GM19372 (cell line): ENCODE results near the gene GAST.

ENCODE experiments used
- ATAC-seq: cut with Tn5 transposase; IDR thresholded peaks from one replicate; pipeline ENCODE4 v1.9.1; 2021; ENCODE audit warnings: mild to moderate bottlenecking, low read depth, moderate library complexity; ENCODE audit not compliant: unreplicated experiment

GAST gene

DNA sequence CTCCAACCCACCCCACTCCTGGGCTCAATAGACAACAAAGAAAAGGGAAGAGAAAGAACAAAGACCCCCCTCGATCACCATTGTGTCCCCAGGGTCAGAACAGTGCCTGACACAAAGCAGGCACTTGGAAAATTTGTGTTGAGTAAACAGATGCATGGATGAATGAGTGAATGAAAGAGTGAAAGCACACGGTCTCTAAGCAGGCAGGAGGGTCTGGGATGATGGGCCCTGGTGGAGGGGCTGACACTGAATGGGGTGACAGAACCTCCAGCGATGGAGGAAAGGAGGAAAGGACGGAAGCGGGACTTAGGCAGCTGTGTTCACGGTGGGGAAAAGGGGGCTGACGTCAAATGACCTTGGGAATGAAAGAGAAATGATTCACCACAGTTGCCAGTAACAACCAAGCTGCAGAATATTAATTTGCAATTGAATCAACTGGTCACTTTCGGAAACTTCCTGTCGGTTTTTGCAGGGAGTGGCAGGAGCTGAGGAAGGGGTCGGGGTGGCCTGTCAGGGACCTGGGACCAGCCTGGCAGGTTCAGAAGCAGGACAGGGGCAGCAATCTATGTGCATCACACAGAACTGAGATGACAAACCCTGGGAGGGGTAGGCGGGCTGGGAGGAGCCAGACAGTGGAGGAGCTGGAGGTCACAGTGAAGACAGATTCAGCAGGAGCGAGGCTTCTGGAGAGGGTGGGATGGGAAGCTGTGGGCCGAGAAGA lies 6.7 kb upstream of the GAST start:
- ATAC-seq: no peak

DNA sequence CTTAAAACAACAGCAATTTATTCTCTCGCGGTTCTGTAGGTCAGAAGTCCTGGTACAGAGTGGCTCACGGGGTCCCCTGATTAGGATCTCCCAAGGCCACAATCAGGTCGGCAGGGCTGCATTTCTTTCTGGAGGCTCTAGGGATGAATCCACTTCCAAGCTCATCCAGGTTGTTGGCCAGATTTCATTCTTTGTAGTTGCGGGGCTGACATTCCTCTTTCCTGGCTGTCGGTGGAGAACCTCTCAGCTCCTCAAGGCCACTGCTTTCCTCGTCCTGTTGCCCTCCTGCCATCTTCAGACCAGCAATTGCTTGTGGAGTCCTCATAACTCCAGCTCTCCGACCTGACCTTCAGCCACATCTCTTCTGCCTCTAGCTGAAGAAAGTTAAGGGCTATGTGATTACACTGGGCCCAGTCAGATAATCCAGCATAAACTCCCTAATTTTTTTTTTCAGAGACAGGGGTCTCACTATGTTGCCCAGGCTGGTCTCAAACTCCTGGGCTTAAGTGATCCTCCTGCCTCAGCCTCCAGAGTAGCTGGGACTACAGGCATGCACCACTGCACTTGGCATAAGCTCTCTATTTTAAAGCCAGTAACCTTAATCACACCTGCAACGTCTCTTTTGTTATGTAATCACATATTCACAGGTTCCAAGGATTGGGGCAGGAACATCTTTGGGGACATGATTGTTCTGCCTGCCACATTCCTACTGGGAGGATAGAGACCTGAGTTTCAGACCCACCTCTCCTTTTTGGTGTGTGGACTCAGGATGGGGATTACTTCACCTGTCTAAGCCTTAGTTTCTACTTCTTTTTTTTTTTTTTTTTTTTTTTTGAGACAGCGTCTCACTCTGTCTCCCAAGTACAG lies 4.1 kb upstream of the GAST start:
- ATAC-seq: no peak

DNA sequence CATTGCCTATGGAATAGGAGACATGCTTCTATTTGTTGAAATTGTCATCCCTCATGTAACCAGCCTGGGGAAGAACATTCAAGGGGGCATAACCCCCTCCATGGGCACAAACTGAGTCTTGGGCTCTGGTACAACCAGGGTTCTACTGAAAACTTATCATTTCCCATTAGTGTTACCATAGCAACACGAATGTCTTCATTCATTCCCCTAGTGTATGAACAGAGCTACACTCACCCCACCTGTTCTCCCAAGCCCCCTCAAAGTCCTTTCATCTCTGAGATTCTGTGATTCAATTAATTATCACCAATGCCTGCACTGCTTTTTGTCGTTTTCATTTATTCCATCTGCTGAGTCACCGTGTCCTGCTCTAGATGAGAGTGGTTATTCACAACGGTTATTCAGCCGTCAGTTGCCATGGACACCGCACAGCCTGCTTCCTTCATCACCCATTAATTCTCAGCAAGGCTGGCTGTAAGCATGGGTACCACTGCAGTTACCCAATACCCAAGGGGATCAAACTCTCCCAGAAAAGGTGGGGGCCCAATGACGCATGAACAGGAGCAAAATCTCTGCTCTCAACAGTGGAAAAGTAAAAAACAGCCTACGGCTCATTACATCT lies 1.6 kb upstream of the GAST start:
- no peak for ATAC-seq

DNA sequence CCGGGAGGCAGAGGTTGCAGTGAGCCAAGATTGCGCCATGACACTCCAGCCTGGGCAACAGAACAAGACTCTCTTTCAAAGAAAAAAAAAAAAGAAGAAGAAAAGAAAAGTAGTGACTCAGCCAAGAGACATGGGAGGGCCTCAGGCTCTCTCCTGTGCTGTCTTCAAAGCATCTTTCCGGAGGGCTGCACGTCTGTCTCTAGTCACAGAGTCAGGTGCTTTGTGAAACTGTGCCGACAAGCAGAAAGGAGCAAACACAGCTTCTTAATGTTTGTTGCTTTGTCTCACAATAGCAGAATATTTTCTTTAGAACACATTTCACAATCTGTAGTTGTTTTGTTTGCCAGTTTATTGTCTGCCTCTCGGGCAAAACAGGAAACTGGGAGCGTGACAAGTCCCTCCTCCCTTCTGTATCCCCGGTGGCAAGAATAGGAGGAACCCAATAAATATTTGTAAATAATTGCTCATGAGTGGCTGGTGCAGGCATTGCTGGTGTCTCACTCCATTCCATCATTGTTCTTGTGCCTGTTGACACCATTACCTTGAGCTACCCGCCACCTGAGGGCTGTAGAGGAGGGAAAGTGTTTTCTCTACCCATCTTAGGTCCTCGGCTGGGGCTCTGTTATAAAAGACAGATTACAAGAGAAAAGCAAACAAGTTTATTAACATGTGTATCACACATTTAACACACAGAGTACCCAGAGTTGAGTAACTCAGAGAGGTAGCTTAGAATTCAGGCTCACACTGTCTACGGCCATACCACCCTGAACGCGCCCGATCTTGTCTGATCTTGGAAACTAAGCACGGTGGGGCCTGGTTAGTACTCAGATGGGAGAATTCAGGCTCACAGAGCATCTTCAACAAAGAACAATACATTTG lies 5.5 kb downstream of the GAST start:
- no peak for ATAC-seq

DNA sequence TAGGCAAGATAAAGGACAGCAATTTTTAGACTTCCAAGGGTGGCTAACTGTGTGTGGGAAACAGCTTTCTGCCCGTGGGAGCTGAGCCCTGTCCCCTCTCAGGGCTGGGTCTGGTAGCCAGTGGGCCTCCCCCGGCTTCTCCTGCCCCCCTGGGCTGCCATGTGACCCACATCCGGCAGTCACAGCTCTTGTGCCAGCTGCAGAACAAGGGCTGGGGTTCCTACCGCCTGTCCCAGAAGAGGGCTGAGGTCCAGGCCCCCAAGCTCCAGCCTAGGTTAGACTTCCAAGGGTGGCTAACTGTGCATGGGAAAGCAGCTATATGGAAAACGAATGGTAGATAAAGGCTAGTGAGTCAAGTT lies 6.1 kb downstream of the GAST start:
- no peak for ATAC-seq

DNA sequence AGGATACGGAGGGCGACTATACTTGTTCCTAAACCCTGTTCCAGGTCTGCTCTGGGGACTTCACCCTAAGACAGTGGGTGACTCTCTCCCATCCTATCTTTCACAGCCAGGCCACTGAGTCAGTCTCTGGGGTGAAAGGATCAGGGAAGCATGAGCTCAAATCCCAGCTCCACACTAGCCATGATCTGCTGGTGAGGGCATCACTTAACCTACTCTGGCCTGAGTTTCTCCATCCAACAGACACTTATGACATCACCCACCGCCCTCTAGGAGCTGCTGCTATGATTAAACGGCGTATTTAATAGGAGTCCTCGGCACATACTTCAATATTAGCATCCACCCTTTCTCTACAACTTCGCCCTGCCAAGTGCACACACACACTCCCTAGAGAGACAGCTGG lies 10.1 kb downstream of the GAST start:
- no peak for ATAC-seq

DNA sequence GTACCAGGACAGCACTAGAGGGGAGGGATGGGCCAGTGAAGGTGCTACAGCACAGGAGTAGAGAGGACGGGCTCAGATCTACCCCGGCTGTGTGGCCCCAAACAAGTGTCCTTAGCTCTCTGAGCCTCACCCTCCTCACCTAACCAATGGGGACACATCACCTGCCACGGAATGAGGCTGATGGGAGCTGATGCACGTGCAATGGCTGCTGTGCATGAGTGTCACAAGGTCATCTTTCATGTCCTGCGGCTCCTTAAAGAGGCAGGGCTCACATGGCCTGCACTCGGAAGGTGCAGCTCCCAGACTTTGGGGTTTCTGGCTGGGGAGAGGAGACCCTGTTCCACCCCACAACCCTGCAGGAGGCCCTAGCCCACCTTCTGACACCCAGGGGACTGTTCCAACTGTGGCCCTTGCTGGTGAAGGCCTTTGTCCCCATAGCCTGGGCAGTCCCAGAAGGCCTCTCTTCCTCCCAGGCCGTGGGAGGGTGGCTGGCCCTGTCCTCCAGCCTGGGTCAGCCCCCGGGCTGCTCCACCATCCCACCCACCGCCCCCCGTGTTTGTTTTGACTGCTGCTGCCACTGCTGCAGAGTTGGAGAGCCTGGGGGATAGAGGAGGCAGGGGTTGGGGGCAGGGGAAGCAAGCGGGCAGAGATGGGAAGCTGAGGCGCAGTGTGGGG lies 11.8 kb downstream of the GAST start:
- no peak for ATAC-seq

DNA sequence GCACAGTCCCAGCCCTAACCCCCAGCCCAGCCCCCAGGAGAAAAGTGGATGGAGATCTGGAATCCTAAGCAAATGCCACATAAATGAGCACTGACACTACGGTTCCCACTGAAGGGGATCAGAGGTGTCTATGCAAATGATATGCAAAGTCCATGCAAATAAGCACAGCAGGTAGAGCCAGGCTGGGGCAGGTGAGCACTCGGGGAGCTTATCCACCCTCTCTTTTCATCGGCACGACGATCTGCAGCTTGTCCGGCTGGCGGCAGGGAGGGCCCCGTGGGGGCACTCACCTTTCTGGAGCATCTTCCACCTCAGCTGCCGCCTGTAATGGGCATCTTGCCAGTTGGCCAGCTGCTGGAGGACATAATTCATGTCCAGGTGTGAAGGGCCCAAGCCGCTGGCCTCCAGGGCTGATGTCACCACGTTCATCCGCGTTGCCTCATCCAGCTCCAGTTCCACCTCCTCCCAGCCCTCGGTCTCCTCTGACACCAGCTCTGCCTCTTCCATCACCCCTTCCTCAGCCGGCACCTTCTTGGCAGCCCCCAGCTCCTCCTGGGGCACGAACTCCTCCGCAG lies 12.4 kb downstream of the GAST start:
- no peak for ATAC-seq

DNA sequence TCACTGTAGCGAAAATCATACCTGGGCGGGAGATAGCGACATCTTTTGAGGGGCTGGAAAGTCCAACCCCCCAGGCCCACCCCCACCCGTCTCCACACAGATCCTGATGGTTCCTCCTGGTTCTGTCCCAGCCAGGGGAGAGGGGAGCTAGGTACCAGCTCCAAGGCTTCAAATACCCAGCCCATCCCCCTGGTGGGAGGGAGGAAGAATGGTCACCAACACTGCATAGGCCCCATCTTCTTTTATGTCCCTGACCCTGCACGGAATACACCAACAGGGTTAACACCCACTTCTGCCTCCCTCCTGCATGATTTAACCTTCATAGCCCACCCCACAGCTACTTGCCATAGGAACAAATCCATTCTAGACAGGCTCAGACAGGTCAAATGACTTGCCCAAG lies 13.0 kb downstream of the GAST start:
- no peak for ATAC-seq

DNA sequence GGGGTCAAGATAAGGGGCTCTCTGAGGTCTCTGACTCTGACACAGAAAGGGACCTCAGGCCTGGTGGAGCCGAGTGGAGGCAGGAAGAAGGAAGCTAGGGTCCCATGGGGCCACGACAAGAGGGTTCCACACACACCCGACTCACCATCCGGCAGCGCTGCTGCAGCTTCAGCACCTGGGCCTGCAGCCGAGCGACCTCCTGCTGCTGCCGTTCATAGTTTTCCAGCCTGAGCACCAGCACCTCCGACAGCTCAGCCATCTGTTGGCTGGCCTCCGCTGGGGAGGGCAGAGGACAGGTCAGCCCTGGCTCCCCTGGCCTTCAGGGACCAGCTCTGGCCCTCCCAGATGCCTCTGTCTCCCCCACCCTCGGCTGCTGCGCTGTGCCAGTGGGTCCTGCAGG lies 15.9 kb downstream of the GAST start:
- no peak for ATAC-seq

DNA sequence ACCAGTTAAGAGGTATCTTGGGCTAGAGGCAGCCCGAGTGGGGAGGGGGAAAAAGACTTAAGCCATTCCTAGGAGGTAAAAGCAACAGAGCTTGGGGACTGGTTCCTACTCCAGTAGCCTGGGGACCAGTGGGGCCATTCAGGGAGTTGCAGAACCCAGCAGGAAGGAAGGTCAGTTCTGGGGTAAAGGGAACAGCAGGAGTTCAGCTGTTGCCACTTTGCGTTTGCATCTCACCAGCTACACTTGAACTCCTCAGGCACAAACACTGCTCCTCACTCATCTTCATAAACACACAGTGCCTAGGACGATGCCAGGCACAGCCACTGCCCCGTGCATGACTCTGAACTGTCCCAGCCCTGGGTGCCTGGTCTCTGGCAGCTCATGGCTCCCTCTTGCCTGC lies 18.3 kb downstream of the GAST start:
- no peak for ATAC-seq

DNA sequence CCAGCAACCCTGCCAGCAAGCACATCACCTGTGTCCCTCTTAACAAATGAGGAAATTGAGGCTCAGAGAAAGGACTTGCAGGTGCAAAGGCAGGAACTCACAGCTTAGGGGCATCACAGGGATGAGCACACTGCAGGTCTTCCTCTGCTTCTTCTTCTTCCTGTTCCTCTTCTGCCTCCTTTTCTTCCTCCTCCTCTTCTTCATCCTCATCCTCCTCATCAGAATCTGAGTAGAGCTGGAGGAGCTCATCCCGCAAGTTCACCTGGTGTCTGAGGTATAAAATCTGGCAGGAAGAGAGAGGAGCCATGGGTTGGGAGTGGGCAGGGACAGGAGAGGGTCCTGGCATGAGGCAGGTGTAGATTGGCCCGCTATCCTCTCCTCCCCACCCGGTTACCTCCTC lies 19.7 kb downstream of the GAST start:
- no peak for ATAC-seq

DNA sequence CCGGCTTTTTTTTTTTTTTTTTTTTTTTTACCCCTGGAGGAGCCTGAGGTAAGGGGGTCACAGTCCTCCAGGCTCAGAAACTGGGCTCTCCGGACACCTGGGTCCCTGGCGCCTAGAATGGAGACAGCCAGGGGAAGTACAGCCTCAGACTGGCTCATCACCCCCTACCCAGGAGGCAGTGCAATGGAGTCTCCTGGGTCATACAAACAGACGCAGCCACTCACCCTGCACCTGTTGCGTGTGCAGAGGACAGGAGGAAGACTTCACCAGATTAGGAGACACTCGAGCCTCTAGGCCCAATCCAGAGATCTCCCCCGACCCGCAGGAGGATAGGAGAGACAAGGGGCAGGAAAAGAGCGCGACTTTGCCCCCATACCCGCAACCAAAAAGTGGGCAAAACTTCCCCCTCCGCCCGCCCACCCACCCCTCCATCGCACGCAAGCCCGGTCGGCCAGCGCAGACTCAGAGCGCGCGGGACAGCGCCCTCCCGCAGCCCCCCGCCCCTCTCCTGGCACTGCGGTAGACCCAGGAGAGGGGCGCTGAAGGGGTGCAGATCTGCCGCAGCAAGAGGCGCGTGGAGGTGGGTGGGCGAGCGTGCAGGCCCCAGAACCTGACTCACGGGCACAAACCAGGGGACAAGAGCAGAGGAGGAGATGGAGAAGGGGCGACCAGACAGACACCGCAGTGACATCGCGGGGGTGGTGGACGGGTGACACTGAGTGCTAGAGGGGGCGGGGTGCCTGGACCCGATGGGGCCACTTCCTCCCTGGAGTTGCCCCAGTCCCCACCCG lies 21.4 kb downstream of the GAST start:
- ATAC-seq: no peak

DNA sequence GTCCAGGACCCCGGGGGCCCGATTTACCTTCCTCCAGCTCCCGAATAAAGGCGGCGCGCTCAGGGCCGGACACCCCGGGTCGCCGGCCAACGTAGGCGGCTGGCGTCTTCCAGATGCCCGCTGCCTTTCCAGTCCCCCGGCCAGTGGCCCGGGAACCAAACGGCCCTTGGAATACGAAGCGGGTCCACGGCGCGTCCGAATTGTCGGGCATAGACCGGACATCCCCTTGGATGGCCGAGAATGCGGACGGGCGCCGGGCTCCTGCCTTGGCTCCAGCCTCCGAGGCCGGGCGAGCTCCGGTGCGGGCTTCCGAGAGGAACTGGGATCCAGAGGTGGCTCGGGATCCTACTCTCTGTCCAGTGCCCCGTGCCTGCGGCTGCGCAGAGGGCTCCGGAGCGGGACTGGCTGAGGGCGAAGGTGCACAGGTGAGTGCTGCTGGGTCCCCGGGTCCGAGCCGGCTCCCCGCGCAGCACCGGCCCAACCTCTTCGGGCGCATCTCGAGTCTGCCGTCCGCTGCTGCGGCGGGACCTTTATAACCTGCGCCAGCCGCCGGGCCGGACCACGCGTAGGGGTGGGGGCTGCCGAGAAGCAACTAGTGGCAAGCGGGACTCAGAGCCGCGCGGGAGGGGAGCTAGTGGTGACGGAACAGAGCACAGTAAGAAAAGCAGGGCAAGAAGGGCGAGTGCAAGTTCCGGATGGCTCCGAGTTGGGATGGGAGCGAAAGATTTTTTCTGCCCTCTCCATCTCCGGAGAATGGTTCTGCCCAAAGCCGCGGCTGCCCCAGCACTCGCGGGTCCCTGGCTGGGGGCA lies 22.2 kb downstream of the GAST start, which contains the start of gene HAP1:
Gene HAP1 (minus strand): TSS at position 505 of the 810 bp plus-strand sequence. CDS start 9 bp downstream, at position 496.
- ATAC-seq: no peak

DNA sequence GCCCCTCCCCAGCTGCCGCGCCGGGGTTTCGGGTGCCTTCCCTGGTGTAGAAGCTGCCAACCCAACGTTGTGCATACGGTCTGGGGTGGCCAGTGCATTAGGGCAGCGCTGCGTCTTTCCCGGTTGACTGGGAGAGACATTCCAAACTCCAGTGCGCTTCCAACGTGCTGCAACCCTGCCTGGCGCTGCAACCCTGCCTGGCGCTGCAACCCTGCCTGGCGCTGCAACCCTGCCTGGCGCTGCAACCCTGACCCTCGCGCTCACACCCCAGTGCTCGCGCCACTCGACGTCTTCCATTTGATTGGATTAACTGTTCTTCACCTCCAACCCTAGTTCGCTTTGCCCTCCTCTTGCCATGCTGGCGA lies 22.8 kb downstream of the GAST start:
- no peak for ATAC-seq

DNA sequence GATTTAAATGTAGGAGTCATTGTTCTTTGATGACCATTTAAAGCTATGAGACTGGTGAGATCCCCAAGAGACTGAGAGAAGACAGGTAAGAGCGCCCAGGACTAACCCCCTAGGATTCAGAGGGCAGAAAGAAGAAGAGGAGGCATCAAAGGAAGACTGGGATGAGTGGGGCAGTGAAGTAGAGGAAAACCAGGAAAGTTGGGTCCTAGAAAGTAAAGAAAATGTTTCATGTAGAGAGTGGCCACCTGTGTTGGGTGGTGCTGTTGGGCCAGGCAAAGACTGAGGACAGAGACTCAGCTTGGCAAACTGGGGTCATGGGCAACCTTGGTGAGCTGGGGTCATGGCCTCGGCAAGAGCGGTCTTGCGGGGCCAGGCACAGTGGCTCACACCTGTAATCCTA lies 23.6 kb downstream of the GAST start:
- ATAC-seq: no peak

DNA sequence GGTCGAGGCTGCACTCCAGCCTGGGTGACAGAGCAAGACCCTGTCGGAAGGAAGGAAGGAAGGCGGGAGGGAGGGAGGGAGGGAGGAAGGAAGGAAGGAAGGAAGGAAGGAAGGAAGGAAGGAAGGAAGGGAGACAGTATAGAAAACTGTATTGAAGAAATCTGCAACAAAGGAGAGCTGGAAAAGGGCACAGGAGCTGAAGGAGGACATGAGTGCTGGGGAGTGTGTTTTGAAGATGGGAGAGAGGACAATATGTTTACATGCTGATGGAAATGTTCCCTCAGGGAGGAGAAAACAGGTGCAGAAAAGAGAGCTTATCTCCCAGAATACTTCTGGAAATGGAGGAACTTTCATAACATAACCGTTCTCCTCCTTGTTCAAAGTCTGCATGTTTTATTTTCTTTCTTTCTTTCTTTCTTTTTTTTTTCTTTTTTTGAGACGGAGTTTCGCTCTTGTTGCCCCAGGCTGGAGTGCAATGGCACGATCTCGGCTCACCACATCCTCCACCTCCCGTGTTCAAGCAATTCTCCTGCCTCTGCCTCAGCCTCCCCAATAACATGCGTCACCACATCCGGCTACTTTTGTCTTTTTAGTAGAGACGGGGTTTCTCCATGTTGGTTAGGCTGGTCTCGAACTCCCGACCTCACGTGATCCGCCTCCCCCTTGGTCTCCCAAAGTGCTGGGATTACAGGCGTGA lies 25.0 kb downstream of the GAST start:
- no peak for ATAC-seq

DNA sequence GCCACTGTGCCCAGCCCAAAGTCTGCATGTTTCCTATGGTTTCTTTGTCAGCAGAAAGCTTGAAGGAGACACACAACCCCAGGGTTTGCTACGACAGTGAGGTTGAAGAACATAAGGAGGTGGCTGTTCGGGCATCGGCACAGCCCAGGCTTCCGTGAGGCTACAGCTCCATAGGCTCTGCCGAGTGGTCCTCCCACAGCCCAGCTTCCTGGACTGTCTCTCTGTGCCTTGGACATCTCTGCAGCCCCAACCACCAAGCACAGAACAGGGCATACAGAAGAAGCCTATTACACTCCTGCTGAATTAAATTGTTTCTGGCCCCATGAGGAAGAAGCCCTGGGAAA lies 25.5 kb downstream of the GAST start:
- ATAC-seq: no peak
